Natural killer cell (primary cell): ENCODE results near the gene MEIS2. TPM values are rescaled to one million over a fixed set of nuclear protein-coding genes. Genes with fewer than 3 reads are reported as not detected.
A peak's percentile ranks its signal among the peaks of the same experiment; 100 is the strongest.

ENCODE experiments used
- ATAC-seq, 3 donors: fragments of 150-1000 bp in 2 of 3; fragments of 200-7000 bp in 1 of 3; cut with Tn5 transposase; 1 replicate in 1 of 3; 2 replicates in 2 of 3; pipeline ENCODE4 v1.10.0; 2021; ENCODE audit warnings: mild to moderate bottlenecking in 2 of 3, moderate library complexity in 2 of 3
- DNase-seq, 2 donors: peaks; one replicate each; pipeline versions ENCODE4 v3.0.0 to v3.0.0-alpha.2; 2013 to 2021; ENCODE audit warnings: mixed read lengths in 1 of 2
- H3K27ac ChIP-seq: one replicate; pipeline ENCODE4 v1.5.1; 2013; ENCODE audit warnings: mild to moderate bottlenecking, low read length
- H3K27me3 ChIP-seq: one replicate; pipeline ENCODE4 v1.6.1; 2013; ENCODE audit warnings: low read length; ENCODE audit not compliant: control insufficient read depth, insufficient read depth
- H3K36me3 ChIP-seq: one replicate; pipeline ENCODE4 v1.6.1; 2013; ENCODE audit warnings: low read length; ENCODE audit not compliant: control insufficient read depth, insufficient read depth
- H3K4me1 ChIP-seq: one replicate; pipeline ENCODE4 v1.6.1; 2013; ENCODE audit warnings: low read length; ENCODE audit not compliant: control insufficient read depth, insufficient read depth
- H3K4me3 ChIP-seq: one replicate; pipeline ENCODE4 v1.5.1; 2013; ENCODE audit warnings: low read length
- H3K9me3 ChIP-seq: one replicate; pipeline ENCODE4 v1.6.1; 2013; ENCODE audit warnings: low read length; ENCODE audit not compliant: control insufficient read depth, insufficient read depth
- H3K27ac Mint-ChIP-seq, 2 donors: one replicate each; pipeline ENCODE4 v1.8.0; 2022; ENCODE audit warnings: mild to moderate bottlenecking in 2 of 2, mixed read lengths in 2 of 2, moderate library complexity in 1 of 2
- H3K27me3 Mint-ChIP-seq, 2 donors: one replicate each; pipeline ENCODE4 v1.8.0; 2022; ENCODE audit warnings: low read depth in 2 of 2, mixed read lengths in 2 of 2
- H3K36me3 Mint-ChIP-seq: one replicate; pipeline ENCODE4 v1.8.0; 2022; ENCODE audit warnings: mixed read lengths
- H3K4me1 Mint-ChIP-seq, 2 donors: one replicate each; pipeline ENCODE4 v1.8.0; 2022; ENCODE audit warnings: mixed read lengths in 2 of 2
- H3K4me3 Mint-ChIP-seq: one replicate; pipeline ENCODE4 v1.8.0; 2022; ENCODE audit warnings: mild to moderate bottlenecking, moderate library complexity, mixed read lengths
- H3K9me3 Mint-ChIP-seq, 2 donors: one replicate each; pipeline ENCODE4 v1.8.0; 2022; ENCODE audit warnings: mixed read lengths in 2 of 2
- WGBS: methylation state at CpG from one replicate; pipeline ENCODE4 v1.1.7; 2013; ENCODE audit warnings: missing lambda C conversion rate; ENCODE audit not compliant: insufficient coverage; 5-methylcytosine and 5-hydroxymethylcytosine counted together
- intact Hi-C: fragments of 100-400 bp; cut with micrococcal nuclease; formaldehyde crosslinking; loops from one replicate; pipeline ENCODE4 v1.14.2; 2022
- total RNA-seq, 4 donors: library from RNA; stranded (reverse); fragments of 120-200 nt in 1 of 4; gene quantifications; one replicate each; pipeline versions ENCODE4 v1.2.3 to v1.2.4, GENCODE V29; 2013 to 2022
- TF ChIP-seq, protein P1 (sequence below): fragments of 200-600 bp; IDR thresholded peaks from one replicate; pipeline ENCODE4 v1.8.0; 2022; ENCODE audit warnings: antibody characterized with exemption

The MEIS2 gene
- total RNA-seq, 3 donors from 2014 or later (not counting 1 experiment from before 2014, with no cell fraction given), result 0.35 TPM; not detected in 2

DNA sequence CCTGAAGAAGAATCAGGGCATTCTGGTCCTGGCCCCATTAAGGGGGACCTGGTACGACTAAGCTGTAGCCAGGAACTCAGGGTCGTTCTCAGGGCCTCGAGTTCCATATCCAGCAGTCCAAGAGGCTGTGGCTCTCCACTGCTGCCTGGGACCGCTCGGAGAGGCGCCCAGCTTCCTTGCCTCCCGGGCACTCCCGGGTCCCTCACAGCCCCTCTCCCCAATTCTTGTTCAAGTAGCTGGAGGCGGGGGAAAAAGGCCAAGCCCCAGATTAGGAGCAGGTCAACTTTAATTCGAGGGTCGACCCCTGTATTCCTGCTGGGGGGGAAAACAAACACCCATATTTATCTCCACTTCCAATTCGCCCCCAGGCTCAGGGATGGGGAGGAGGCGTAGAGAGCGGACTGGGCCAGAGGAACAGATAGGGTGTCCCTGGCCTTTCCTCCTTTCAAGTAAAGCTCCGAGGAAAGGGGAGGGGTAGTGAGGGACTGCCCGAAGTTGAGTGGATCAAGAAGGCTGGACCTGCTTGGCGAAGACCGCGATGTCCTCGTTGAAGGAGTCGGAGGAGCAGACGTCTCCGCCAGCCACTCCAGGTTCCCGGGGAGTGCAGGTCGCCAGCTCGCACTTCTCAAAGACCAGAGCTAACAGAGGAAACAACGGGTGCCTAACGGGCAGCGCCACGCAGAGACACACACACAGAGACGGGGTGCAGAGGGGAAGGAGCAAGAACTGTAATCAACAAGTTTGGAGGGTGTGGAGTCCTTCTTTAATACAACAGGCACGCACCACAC lies 4.4 kb downstream of the MEIS2 start:
- intact Hi-C loops, result no loop called here
- peaks cover 0 to 4% of the 10 kb centered on the region in 2 donors for H3K9me3 Mint-ChIP-seq
- H3K36me3 Mint-ChIP-seq, result no peaks in the 10 kb centered on the region
- peak overlapping the region; percentile 28 for H3K4me3 Mint-ChIP-seq
- Histone ChIP-seq H3K4me3 (no peak overlapping the region), H3K4me1 (peaks cover 28% of the 10 kb centered on the region), H3K36me3 (no peaks in the 10 kb centered on the region), H3K9me3 (peaks cover 4% of the 10 kb centered on the region), H3K27me3 (peaks cover 44% of the 10 kb centered on the region), H3K27ac (no peak overlapping the region)
- peaks cover 32 to 46% of the 10 kb centered on the region in 2 donors for H3K4me1 Mint-ChIP-seq
- DNase-seq, result no peak
- TF ChIP-seq, protein P1, sequence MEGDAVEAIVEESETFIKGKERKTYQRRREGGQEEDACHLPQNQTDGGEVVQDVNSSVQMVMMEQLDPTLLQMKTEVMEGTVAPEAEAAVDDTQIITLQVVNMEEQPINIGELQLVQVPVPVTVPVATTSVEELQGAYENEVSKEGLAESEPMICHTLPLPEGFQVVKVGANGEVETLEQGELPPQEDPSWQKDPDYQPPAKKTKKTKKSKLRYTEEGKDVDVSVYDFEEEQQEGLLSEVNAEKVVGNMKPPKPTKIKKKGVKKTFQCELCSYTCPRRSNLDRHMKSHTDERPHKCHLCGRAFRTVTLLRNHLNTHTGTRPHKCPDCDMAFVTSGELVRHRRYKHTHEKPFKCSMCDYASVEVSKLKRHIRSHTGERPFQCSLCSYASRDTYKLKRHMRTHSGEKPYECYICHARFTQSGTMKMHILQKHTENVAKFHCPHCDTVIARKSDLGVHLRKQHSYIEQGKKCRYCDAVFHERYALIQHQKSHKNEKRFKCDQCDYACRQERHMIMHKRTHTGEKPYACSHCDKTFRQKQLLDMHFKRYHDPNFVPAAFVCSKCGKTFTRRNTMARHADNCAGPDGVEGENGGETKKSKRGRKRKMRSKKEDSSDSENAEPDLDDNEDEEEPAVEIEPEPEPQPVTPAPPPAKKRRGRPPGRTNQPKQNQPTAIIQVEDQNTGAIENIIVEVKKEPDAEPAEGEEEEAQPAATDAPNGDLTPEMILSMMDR, result no peak
- H3K27ac Mint-ChIP-seq, result no peak overlapping the region
- no peak for ATAC-seq
- peaks cover 50 to 51% of the 10 kb centered on the region in 2 donors for H3K27me3 Mint-ChIP-seq
- WGBS, result 39% methylated on average over 29 of the region's 32 CpGs

DNA sequence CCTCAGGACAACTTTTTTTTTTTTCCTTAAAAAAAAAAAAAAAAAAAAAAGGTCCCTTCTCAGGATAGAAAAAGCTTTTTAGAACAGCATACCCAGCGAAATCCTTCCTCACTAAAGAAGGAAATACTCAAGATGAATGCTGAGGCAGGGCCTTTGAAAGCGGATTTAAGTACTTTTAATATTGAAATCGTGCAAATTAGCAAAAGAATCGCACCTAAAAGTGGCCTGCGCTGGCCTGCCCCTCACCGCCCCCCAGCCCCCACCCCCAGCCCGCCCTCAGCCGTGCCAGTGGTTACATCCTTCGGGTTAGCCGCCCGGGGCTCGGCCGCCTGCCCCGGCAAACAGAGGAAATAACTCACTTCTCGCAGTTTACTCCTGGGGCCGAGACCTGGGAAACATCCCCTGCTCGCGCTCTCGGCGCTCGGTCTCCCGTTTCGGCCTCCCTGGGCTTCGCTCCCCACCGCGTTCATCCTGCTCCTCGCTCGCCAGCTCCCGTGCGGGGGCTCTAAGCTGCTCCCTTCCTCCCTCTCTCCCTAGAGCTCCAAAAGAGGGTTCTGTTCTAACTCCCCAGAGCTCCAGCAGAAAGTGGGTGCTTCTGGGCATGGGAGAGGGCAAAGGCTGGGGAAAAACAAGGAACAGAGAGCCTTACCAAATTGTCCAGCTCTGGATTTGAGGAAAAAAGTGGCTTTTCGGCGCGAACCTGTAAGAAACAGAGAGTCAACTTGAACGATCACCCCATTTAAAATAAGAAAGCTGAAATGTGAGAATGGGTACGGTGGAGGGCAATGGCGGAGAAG lies 5.2 kb downstream of the MEIS2 start:
- H3K9me3 Mint-ChIP-seq, result peaks cover 0 to 4% of the 10 kb centered on the region in 2 donors
- 14% methylated on average over 35 of the region's 36 CpGs for WGBS
- H3K27me3 Mint-ChIP-seq, result peaks cover 44 to 47% of the 10 kb centered on the region in 2 donors
- TF ChIP-seq, protein P1, result no peak
- peaks cover 24% of the 10 kb centered on the region for H3K4me1 ChIP-seq
- no peak overlapping the region for H3K27ac ChIP-seq
- intact Hi-C loops, result no loop called here
- H3K27me3 ChIP-seq, result peaks cover 41% of the 10 kb centered on the region
- peak overlapping the region; percentile 32 for H3K4me3 Mint-ChIP-seq
- H3K9me3 ChIP-seq, result peaks cover 4% of the 10 kb centered on the region
- no peak overlapping the region for H3K4me3 ChIP-seq
- H3K4me1 Mint-ChIP-seq, result peaks cover 24 to 37% of the 10 kb centered on the region in 2 donors
- DNase-seq (no peak), ATAC-seq (no peak)
- H3K36me3 Mint-ChIP-seq, result no peaks in the 10 kb centered on the region
- no peak overlapping the region for H3K27ac Mint-ChIP-seq
- no peaks in the 10 kb centered on the region for H3K36me3 ChIP-seq

DNA sequence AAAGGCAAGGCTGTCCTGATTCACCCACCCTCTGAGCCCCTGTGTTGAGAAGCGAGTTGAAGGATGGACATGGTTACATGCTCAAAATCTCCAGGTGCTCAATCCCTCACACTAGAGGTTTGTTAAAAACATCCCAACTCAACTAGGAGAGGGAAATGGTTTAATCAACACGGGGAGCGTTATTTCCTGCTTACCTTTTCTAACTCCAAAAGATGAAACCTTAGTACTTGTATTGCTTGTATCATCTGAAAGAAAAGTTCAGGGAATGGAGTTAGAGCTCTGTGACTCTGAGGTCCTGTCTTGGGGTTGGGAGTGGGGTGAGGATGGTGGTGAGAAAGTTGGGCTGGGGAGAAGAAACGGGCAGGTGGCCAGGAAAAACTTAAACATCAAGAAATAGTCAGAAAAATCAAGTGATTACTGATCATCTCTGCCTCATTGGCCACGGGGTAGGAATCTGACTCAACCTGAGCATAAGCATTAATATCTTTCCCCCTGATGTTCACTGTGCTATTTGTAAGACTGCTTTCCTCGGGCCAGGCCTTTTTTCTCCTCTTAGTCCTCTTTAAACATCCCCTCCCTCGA lies 5.9 kb downstream of the MEIS2 start:
- H3K27me3 ChIP-seq, result peaks cover 41% of the 10 kb centered on the region
- no peak overlapping the region for H3K27ac ChIP-seq
- H3K4me1 ChIP-seq, result peaks cover 19% of the 10 kb centered on the region
- WGBS, result 54% methylated on average over 4 of the region's 7 CpGs
- Mint-ChIP-seq H3K36me3 (no peaks in the 10 kb centered on the region), H3K4me1 (peaks cover 21 to 32% of the 10 kb centered on the region in 2 donors), H3K4me3 (no peak overlapping the region), H3K9me3 (peaks cover 0 to 4% of the 10 kb centered on the region in 2 donors), H3K27me3 (peaks cover 42 to 47% of the 10 kb centered on the region in 2 donors), H3K27ac (no peak overlapping the region)
- DNase-seq (no peak), ATAC-seq (no peak)
- TF ChIP-seq, protein P1, result no peak
- intact Hi-C loops, result no loop called here
- peaks cover 4% of the 10 kb centered on the region for H3K9me3 ChIP-seq
- H3K36me3 ChIP-seq, result no peaks in the 10 kb centered on the region
- no peak overlapping the region for H3K4me3 ChIP-seq
